Raji (cell line): Measurements from ENCODE around the gene GNA15.

Experiments used
- POLR2A ChIP-seq: IDR thresholded peaks from 2 replicates; pipeline ENCODE4 v1.6.1; 2011; ENCODE audit warnings: low read depth, low read length, control low read depth; ENCODE audit not compliant: insufficient read depth

GNA15 gene

DNA sequence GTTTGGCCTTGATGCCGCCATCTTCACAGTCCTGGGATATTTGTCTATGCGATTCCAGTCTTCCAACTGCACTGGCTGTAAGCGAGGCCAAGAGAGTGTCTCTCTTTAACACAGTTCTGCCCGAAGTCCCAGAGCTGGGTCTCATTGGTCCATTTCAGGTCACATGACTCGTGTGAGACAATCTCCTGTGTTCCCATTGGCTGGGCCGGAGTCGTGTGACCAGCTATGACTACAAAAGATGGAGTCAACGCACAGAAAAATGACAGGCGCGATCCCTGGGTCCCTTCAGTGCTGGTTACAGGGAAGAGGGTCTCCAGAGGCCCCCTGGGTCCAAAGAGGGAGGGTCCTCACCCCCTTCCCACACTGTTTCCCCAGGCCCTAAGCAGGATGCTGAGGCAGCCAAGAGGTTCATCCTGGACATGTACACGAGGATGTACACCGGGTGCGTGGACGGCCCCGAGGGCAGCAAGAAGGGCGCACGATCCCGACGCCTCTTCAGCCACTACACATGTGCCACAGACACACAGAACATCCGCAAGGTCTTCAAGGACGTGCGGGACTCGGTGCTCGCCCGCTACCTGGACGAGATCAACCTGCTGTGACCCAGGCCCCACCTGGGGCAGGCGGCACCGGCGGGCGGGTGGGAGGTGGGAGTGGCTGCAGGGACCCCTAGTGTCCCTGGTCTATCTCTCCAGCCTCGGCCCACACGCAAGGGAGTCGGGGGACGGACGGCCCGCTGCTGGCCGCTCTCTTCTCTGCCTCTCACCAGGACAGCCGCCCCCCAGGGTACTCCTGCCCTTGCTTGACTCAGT, 26.8 kb downstream of the GNA15 start:
- no peak for TF ChIP-seq POLR2A

DNA sequence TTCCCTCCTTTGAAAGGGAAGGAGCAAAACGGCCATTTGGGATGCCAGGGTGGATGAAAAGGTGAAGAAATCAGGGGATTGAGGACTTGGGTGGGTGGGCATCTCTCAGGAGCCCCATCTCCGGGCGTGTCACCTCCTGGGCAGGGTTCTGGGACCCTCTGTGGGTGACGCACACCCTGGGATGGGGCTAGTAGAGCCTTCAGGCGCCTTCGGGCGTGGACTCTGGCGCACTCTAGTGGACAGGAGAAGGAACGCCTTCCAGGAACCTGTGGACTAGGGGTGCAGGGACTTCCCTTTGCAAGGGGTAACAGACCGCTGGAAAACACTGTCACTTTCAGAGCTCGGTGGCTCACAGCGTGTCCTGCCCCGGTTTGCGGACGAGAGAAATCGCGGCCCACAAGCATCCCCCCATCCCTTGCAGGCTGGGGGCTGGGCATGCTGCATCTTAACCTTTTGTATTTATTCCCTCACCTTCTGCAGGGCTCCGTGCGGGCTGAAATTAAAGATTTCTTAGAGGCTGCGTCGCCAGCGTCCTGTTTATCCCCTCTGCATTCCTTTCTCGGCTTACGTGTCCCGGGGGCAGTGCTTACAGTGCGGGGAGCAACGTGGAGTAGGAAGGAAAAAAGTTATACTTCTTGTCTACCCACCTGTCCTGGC, 27.5 kb downstream of the GNA15 start:
- TF ChIP-seq POLR2A: no peak

DNA sequence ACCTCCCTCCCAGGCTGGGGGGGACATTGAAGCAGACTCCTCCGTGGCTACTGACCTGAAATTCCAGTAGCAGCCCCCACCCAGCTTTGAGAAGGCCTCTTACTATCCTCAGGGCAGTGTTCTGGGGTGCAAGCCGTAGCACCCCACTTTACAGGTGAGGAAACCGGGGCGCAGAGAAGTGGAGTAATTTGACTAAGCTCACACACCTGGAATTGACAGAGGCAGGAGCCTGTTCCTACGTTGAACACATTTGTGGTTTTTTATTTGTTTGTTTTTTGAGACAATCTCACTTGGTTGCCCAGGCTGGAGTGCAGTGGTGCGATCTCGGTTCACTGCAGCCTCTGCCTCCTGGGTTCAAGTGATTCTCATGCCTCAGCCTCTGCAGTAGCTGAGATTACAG, 28.1 kb downstream of the GNA15 start:
- TF ChIP-seq POLR2A: no peak

DNA sequence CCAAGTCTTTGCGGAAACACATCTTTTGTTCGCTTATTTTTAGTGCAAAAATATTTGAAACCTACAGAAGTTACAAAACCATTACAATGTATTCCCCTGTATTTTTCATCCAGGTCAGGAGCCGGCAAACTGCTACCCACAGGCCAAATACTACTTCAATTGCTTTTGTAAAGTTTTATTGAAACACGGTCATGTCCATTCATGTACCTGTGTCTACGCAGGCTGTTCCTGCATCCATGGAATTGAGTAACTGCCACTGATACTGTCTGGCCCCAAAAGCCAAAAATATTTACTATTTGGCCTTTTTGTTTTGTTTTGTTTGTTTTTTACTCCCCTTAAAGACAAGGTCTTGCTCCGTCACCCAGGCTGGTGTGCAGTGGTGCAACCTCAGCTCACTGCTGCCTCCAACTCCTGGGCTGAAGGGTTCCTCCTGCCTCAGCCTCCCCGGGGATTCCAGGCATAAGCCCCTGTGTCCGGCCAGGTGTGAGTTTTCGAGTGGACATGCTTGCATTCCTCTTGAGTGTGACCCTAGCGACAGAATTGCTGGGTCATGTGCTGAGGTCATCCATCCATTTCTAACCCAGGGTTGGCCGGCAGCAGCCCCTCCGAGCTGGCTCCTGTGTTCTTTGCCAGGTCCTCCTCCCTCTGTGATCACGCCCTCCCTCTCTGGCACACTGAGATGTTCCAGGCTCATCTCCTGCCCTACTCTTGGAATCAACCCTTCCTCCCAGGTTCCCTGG, 31.9 kb downstream of the GNA15 start:
- no peak for TF ChIP-seq POLR2A

DNA sequence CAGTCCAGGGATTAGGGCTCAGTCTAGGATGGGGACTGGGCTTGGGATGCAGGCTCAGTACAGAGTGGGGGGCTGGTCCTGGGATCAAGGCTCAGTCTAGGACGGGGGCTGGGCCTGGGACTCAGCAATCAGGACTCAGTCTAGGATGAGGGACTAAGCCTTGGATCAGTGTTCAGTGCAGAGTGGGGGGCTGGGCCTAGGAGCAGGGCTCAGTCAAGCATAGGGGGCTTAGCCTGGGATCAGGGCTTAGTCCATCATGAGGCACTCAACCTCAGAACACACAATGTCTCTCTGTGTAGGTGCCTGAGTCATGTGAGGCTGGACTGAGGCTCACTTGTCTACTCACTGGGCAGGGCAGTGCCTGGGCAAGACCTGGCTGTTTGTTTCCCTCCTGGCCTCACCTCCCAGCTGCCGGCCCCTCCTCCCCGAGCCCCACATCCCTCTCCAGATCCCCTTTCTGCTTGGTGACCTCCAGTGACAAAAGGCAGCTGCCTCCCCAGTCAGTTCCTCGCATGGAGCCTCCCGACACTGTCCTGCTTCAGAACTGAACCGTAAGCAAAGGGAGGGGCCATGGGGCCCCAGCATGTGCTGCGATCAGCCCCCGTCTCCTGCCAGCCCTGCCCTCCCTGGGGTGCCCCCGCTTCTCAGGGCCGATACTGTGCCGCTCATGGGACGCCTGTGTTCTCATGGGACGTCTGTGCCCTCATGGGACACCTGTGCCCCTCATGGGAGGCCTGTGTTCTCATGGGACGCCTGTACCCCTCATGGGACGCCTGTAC, 36.2 kb downstream of the GNA15 start:
- no peak for TF ChIP-seq POLR2A

DNA sequence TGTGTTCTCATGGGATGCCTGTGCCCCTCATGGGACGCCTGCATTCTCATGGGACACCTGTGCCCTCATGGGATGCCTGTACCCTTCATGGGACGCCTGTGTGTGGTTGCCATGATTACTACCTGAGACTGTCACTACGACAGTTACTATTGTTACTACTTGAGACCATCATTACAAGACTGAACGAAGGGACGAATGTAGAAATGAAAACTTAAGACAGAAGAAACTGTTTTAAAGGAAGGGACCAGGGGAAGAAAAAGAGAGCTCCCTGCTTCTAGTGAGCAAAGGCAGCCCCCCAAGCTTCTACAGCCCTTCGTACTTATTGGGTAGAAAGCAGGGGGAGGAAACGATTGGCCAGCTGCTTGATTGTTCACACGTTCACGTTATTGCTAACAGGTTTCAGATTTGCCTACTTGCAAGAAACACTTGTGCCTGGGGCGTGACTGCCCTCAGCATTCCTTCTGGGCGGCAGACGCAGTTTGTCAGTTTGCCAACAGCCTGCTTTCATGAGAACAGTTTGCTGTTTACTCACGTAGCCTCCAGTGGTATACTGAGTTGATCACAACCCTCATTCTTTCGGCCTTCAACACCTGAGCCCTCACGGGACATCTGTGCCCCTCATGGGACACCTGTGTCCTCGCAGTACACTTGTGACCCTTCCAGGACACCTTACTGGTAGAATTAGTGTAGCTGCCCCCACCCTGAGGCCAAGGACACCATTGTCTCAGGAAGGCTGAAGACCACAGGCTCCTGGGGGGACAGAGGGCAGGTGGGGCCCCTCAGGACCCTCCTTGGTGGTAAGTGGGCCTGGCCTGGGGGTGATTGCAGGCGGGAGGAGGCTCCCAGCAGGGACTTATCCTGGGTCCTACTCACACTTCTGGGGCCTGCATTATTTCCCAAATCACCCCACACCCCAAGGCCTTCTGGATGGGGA, 40.2 kb downstream of the GNA15 start:
- no peak for TF ChIP-seq POLR2A

DNA sequence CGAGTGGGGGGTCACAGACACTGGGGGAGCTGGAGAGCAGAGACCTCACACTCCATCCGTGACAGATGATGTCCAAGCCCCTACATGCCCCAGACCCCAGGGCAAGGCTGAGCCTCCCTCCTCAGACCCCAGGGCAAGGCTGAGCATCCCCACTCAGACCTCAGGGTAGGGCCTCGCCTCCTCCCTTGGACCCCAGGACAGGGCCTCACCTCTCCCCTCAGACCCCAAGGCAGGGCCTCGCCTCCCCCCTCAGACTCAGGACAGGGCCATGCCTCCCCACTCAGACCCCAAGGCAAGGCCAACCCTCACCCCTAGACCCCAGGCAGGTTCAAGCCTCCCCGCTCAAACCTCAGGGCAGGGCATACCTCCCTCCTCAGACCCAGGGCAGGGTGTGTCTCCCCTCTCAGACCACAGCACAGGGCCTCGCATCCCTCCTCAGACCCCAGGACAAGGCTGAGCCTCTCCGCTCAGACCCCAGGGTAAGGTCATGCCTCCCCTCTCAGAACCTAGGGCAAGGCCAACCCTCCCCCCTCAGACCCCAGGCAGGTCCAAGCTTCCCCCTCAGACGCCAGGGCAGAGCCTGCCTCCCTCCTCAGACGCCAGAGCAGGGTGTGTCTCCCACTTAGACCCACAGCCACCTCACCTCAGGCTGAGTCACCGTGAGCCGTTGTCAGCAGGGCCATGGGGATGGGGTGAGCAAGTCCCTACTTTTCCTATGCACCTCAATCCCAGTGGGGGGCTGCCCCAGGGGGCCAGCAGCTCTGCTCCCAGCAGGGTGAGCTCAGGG, 41.1 kb downstream of the GNA15 start:
- no peak for TF ChIP-seq POLR2A

DNA sequence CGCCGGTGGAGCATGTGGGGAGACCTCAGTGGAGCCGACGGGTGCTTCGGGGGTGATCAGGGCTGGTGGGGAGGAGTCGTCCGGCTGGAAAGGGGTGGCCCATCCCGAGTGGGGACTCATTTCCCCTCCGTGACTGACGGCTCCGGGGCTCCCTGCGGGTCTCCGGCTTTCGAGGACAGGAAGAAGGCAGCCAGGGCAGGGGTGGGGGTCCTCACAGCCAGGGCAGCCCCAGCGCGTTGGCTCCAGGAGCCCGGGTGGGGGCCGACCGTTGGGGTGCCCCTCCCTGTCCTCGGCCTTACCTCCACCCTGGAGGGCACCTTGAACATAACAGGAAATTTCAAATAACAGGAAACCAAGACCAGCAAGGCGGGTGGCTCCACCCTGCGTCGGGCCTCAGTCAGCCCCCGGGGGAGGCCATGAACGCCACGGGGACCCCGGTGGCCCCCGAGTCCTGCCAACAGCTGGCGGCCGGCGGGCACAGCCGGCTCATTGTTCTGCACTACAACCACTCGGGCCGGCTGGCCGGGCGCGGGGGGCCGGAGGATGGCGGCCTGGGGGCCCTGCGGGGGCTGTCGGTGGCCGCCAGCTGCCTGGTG, 42.6 kb downstream of the GNA15 start, which contains the start of gene S1PR4:
Gene S1PR4, plus strand, starts transcription at position 393 of the 596 bp plus-strand sequence. Its CDS starts 24 bp downstream, at position 417.
- TF ChIP-seq POLR2A: peak; percentile 78

DNA sequence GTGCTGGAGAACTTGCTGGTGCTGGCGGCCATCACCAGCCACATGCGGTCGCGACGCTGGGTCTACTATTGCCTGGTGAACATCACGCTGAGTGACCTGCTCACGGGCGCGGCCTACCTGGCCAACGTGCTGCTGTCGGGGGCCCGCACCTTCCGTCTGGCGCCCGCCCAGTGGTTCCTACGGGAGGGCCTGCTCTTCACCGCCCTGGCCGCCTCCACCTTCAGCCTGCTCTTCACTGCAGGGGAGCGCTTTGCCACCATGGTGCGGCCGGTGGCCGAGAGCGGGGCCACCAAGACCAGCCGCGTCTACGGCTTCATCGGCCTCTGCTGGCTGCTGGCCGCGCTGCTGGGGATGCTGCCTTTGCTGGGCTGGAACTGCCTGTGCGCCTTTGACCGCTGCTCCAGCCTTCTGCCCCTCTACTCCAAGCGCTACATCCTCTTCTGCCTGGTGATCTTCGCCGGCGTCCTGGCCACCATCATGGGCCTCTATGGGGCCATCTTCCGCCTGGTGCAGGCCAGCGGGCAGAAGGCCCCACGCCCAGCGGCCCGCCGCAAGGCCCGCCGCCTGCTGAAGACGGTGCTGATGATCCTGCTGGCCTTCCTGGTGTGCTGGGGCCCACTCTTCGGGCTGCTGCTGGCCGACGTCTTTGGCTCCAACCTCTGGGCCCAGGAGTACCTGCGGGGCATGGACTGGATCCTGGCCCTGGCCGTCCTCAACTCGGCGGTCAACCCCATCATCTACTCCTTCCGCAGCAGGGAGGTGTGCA, 43.3 kb downstream of the GNA15 start:
- TF ChIP-seq POLR2A: peak; percentile 34

DNA sequence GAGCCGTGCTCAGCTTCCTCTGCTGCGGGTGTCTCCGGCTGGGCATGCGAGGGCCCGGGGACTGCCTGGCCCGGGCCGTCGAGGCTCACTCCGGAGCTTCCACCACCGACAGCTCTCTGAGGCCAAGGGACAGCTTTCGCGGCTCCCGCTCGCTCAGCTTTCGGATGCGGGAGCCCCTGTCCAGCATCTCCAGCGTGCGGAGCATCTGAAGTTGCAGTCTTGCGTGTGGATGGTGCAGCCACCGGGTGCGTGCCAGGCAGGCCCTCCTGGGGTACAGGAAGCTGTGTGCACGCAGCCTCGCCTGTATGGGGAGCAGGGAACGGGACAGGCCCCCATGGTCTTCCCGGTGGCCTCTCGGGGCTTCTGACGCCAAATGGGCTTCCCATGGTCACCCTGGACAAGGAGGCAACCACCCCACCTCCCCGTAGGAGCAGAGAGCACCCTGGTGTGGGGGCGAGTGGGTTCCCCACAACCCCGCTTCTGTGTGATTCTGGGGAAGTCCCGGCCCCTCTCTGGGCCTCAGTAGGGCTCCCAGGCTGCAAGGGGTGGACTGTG, 44.0 kb downstream of the GNA15 start:
- no peak for TF ChIP-seq POLR2A

DNA sequence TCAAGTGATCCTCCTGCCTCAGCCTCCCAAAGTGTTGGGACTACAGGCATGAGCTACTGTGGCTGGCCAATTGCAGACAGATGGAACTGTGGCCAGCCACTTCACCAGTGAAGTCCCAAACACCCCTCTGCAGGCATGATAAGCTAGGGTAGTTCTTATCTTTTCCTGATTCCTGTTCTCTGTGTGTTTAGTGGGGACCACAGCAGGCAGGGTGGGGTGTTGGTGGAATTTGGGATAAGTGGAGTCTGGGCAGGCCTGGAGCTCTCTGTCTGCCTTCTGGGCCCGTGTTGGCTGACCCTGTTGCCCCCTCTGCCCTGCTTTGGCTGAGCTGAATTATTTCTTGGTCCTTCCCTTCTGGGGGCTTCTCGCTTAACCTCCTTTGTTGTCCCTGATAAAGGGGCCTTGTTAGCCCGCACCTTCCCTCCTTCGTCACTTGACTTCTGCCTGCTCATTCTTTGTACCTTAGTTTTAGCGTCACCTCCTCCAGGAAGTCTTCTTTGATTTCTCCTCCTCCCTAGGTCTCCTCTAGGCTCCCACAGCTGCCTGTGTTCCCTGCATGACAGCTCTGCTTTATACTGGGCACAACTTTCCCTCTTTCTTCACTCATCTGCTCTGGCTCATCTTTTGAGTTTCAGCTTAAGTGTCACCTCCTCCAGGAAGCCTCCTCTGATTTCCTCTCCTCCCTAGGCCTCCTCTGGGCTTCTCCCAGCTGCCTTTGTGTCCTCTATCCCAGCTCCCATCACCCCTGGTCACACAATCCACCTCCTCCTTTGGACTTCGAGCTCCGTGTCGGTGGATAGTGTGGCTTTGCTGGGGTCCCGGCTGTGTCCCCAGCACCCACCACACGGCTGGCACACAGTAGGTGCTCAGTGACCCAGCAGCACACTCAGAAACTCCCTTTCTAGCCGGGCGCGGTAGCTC, 48.1 kb downstream of the GNA15 start:
- TF ChIP-seq POLR2A: no peak
